SK-N-SH treated with all-trans-retinoic acid at 6 μM for 48 hours (cell line): ENCODE data around the gene KCNA5.
A peak's percentile ranks its signal among the peaks of the same experiment; 100 is the strongest.

Experiments
- ATAC-seq: fragments of 200-7000 bp; cut with Tn5 transposase; 3 replicates; pipeline ENCODE4 v1.9.1; 2020; ENCODE audit warnings: mild to moderate bottlenecking, moderate library complexity
- ARNTL ChIP-seq: fragments of 450-650 bp; formaldehyde crosslinking; IDR thresholded peaks from 2 replicates; pipeline ENCODE4 v1.5.0; 2020; ENCODE audit warnings: low read depth, mild to moderate bottlenecking, moderate library complexity, borderline replicate concordance
- BACH2 ChIP-seq: fragments of 250-450 bp; sonication (Bioruptor Pico); IDR thresholded peaks from 2 replicates; pipeline ENCODE4 v1.9.0; 2021; ENCODE audit warnings: mild to moderate bottlenecking, borderline replicate concordance
- CREB5 ChIP-seq: fragments of 250-450 bp; sonication (Bioruptor Pico); IDR thresholded peaks from 2 replicates; pipeline ENCODE4 v1.5.1; 2020; ENCODE audit warnings: low read depth, mild to moderate bottlenecking, moderate library complexity
- CSDC2 ChIP-seq: fragments of 250-450 bp; sonication (Bioruptor Pico); IDR thresholded peaks from 2 replicates; pipeline ENCODE4 v1.5.0; 2020; ENCODE audit warnings: mild to moderate bottlenecking, moderate library complexity
- CSRNP3 ChIP-seq: fragments of 250-450 bp; sonication (Bioruptor Pico); IDR thresholded peaks from 2 replicates; pipeline ENCODE4 v1.5.1; 2021; ENCODE audit warnings: mild to moderate bottlenecking, moderate library complexity
- ESRRG ChIP-seq: fragments of 250-450 bp; sonication (Bioruptor Pico); IDR thresholded peaks from 2 replicates; pipeline ENCODE4 v1.6.1; 2021; ENCODE audit warnings: mild to moderate bottlenecking
- GLIS3 ChIP-seq: fragments of 250-450 bp; sonication (Bioruptor Pico); IDR thresholded peaks from 2 replicates; pipeline ENCODE4 v1.5.0; 2020; ENCODE audit warnings: mild to moderate bottlenecking, moderate library complexity
- ISL1 ChIP-seq: fragments of 250-450 bp; sonication (Bioruptor Pico); IDR thresholded peaks from 2 replicates; pipeline ENCODE4 v2.1.2; 2022; ENCODE audit warnings: mild to moderate bottlenecking, moderate library complexity
- OSR1 ChIP-seq: fragments of 250-450 bp; sonication (Bioruptor Pico); IDR thresholded peaks from 2 replicates; pipeline ENCODE4 v1.8.0; 2022; ENCODE audit warnings: moderate library complexity, mild to moderate bottlenecking, inconsistent platforms
- PPARA ChIP-seq: fragments of 250-450 bp; sonication (Bioruptor Pico); IDR thresholded peaks from 2 replicates; pipeline ENCODE4 v1.5.0; 2020; ENCODE audit warnings: mild to moderate bottlenecking, borderline replicate concordance
- RARB ChIP-seq: fragments of 250-450 bp; sonication (Bioruptor Pico); IDR thresholded peaks from 2 replicates; pipeline ENCODE4 v1.8.0; 2021; ENCODE audit warnings: mild to moderate bottlenecking, moderate library complexity
- SNAI2 ChIP-seq: fragments of 250-450 bp; sonication (Bioruptor Pico); IDR thresholded peaks from 2 replicates; pipeline ENCODE4 v1.5.0; 2020; ENCODE audit warnings: mild to moderate bottlenecking, moderate library complexity
- TCF4 ChIP-seq: fragments of 250-450 bp; sonication (Bioruptor Pico); IDR thresholded peaks from 2 replicates; pipeline ENCODE4 v1.8.0; 2021; ENCODE audit warnings: mild to moderate bottlenecking, moderate library complexity, borderline replicate concordance
- TOX ChIP-seq: fragments of 250-450 bp; sonication (Bioruptor Pico); IDR thresholded peaks from 2 replicates; pipeline ENCODE4 v1.8.0; 2021; ENCODE audit warnings: mild to moderate bottlenecking, moderate library complexity, borderline replicate concordance
- TSHZ2 ChIP-seq: fragments of 250-450 bp; sonication (Bioruptor Pico); IDR thresholded peaks from 2 replicates; pipeline ENCODE4 v1.5.0; 2020; ENCODE audit warnings: mild to moderate bottlenecking, moderate library complexity
- ZFP3 ChIP-seq: fragments of 250-450 bp; sonication (Bioruptor Pico); IDR thresholded peaks from 2 replicates; pipeline ENCODE4 v1.5.0; 2020; ENCODE audit warnings: mild to moderate bottlenecking, moderate library complexity
- ZFP30 ChIP-seq: fragments of 450-650 bp; formaldehyde crosslinking; IDR thresholded peaks from 2 replicates; pipeline ENCODE4 v1.5.0; 2022; ENCODE audit warnings: mild to moderate bottlenecking, moderate library complexity
- ZNF565 ChIP-seq: fragments of 450-650 bp; formaldehyde crosslinking; conservative IDR thresholded peaks from 2 replicates; pipeline ENCODE4 v1.5.0; 2020; ENCODE audit warnings: low read depth, mild to moderate bottlenecking, moderate library complexity
- ZNF70 ChIP-seq: fragments of 450-650 bp; formaldehyde crosslinking; IDR thresholded peaks from 2 replicates; pipeline ENCODE4 v1.5.0; 2020; ENCODE audit warnings: mild to moderate bottlenecking, moderate library complexity
- ZNF8 ChIP-seq: fragments of 450-650 bp; formaldehyde crosslinking; IDR thresholded peaks from 2 replicates; pipeline ENCODE4 v1.5.0; 2020; ENCODE audit warnings: mild to moderate bottlenecking, moderate library complexity
- TF ChIP-seq, protein P1 (sequence below): fragments of 250-450 bp; sonication (Bioruptor Pico); IDR thresholded peaks from 2 replicates; pipeline ENCODE4 v1.8.0; 2020; ENCODE audit warnings: mild to moderate bottlenecking, moderate library complexity, borderline replicate concordance

Gene KCNA5

GRCh38 chr12:5003025-5003666 lies 40.5 kb upstream of the KCNA5 start:
- peak; percentile 93 for ATAC-seq
- no peak for TF ChIP-seq SNAI2 (CRISPR knock-in tag)
- no peak for TF ChIP-seq ZNF70 (CRISPR knock-in tag)
- TF ChIP-seq ARNTL (CRISPR knock-in tag) = no peak
- no peak for TF ChIP-seq CSRNP3 (CRISPR knock-in tag)
- no peak for TF ChIP-seq PPARA (CRISPR knock-in tag)
- no peak for TF ChIP-seq CREB5 (CRISPR knock-in tag)
- TF ChIP-seq ZFP30 (CRISPR knock-in tag) = no peak
- no peak for TF ChIP-seq GLIS3 (CRISPR knock-in tag)
- no peak for TF ChIP-seq OSR1 (CRISPR knock-in tag)
- TF ChIP-seq BACH2 (CRISPR knock-in tag) = no peak

- no peak for ATAC-seq
- no peak for TF ChIP-seq SNAI2 (CRISPR knock-in tag)
These were observed 35.0 kb upstream of the KCNA5 start for GRCh38 chr12:5008661-5009060.

GRCh38 chr12:5010151-5010550 lies 33.5 kb upstream of the KCNA5 start:
- ATAC-seq = no peak
- TF ChIP-seq ESRRG (CRISPR knock-in tag) (no peak), ZNF565 (CRISPR knock-in tag) (no peak), CSDC2 (CRISPR knock-in tag) (no peak), RARB (CRISPR knock-in tag) (no peak), TCF4 (CRISPR knock-in tag) (no peak), TOX (CRISPR knock-in tag) (no peak), ARNTL (CRISPR knock-in tag) (no peak), CSRNP3 (CRISPR knock-in tag) (no peak), ISL1 (CRISPR knock-in tag) (no peak), CREB5 (CRISPR knock-in tag) (no peak), ZFP3 (CRISPR knock-in tag) (no peak), TSHZ2 (no peak), GLIS3 (CRISPR knock-in tag) (no peak), ZNF8 (CRISPR knock-in tag) (no peak), SNAI2 (CRISPR knock-in tag) (no peak), OSR1 (CRISPR knock-in tag) (no peak), ZFP30 (CRISPR knock-in tag) (no peak)
- TF ChIP-seq, protein P1, sequence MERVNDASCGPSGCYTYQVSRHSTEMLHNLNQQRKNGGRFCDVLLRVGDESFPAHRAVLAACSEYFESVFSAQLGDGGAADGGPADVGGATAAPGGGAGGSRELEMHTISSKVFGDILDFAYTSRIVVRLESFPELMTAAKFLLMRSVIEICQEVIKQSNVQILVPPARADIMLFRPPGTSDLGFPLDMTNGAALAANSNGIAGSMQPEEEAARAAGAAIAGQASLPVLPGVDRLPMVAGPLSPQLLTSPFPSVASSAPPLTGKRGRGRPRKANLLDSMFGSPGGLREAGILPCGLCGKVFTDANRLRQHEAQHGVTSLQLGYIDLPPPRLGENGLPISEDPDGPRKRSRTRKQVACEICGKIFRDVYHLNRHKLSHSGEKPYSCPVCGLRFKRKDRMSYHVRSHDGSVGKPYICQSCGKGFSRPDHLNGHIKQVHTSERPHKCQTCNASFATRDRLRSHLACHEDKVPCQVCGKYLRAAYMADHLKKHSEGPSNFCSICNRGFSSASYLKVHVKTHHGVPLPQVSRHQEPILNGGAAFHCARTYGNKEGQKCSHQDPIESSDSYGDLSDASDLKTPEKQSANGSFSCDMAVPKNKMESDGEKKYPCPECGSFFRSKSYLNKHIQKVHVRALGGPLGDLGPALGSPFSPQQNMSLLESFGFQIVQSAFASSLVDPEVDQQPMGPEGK (CRISPR knock-in tag) = no peak
